Measurements from ENCODE around the gene CSF2. TPM values are rescaled to one million over a fixed set of nuclear protein-coding genes. Genes with fewer than 3 reads are reported as not detected.
"Not testable (repeated sequence)": the region's sequence is repeated elsewhere in the genome, so short reads cannot be mapped to it uniquely, and the experiment has no call there.

CSF2 gene
- total RNA-seq, 2 experiments from 2014 or later, result 0.55 to 0.61 TPM

DNA sequence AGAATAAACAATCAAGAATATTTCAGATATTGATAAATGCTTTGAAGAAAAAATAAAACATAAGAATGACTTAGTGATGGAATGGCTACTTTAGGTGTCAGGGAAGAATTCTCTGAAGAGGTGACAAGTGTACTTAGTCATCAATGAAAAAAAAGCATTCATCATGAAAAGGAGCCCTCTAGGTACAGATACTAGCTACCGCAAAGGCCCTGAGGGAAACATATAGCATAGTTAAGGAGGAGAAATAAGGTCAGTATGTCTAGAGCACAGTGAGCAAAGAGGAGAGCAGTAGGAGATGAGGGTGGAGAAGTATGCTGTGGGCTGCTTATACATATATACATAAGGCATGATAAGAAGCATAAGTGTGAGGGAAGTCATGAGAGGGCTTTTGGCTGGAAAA is 41.8 kb downstream of the CSF2 start:
- peaks cover 50% of the 10 kb centered on the region for H3K4me1 Mint-ChIP-seq (ENCODE audit: low read depth)

DNA sequence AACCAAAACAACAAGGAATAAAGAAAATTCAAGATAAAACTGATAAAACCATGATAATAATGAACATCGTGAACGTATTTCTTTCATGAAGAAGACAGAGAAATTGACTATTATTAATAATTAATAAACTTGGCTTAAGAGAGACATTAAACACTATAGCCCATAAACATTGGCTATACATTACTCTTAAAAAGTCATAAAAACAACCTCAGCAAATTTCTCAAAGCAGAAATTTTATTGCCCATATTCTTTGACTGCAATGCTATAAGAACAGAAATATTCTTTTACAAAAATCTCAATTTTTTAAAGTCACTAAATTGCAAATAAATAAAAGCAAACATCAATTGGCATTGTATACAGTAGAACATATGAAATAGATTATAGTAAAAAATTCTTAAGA is 42.5 kb downstream of the CSF2 start:
- no peak overlapping the region for H3K4me3 Mint-ChIP-seq
- CTCF ChIA-PET, result interaction anchor here (0.9 to 1.1 kb wide), 2 partner anchors 18 to 31 kb away, joined by 3 to 5 read pairs; no protein-coding TSS in a partner anchor
- peaks cover 49% of the 10 kb centered on the region for H3K4me1 Mint-ChIP-seq (ENCODE audit: low read depth)

More for the DNA sequence above, 41.8 kb downstream of the CSF2 start:
- no peaks in the 10 kb centered on the region for H3K27me3 Mint-ChIP-seq (ENCODE audit: low read depth)
- H3K27ac Mint-ChIP-seq, result no peak overlapping the region
- H3K36me3 Mint-ChIP-seq (ENCODE audit: low read depth), result peaks cover 20% of the 10 kb centered on the region
- CTCF ChIA-PET, result no interaction called here
- DNase-seq, result no peak
- peak; percentile 30 for ATAC-seq
- POLR2A ChIA-PET, result no interaction called here
- no peak overlapping the region for H3K4me3 Mint-ChIP-seq
- peaks cover 5% of the 10 kb centered on the region for H3K9me3 Mint-ChIP-seq (ENCODE audit: insufficient read depth)

DNA sequence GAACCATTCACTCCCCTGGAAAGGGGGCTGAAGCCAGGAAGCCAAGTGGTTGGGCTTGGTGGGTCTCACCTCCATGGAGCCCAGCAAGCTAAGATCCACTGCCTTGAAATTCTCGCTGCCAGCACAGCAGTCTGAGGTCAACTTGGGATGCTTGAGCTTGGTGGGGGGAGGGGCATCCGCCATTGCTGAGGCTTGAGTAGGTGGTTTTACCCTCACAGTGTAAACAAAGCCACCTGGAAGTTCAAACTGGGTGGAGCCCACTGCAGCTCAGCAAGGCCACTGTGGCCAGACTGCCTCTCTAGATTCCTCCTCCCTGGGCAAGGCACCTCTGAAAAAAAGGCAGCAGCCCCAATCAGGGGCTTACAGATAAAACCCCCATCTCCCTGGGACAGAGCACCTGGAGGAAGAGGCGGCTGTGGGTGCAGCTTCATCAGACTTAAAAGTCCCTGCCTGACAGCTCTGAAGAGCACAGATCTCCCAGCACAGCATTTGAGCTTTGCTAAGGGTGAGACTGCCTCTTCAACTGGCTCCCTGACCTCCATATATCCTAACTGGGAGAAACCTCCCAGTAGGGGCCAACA is 43.4 kb downstream of the CSF2 start:
- ChIA-PET CTCF (interaction anchor here (0.8 to 1.1 kb wide), 3 partner anchors 17 to 41 kb away, joined by 3 to 5 read pairs (median 4); no protein-coding TSS in a partner anchor), POLR2A (interaction anchor here (0.8 kb wide), 1 partner anchor 15 kb away, joined by 3 read pairs; no protein-coding TSS in a partner anchor)
- H3K4me3 Mint-ChIP-seq; ATAC-seq; H3K27me3 Mint-ChIP-seq (ENCODE audit: low read depth); H3K9me3 Mint-ChIP-seq (ENCODE audit: insufficient read depth): not testable (repeated sequence)
- Mint-ChIP-seq H3K4me1 (ENCODE audit: low read depth) (peaks cover 41% of the 10 kb centered on the region), H3K36me3 (ENCODE audit: low read depth) (peaks cover 25% of the 10 kb centered on the region), H3K27ac (peak overlapping the region; percentile 51)
- peak; percentile 57 for DNase-seq

More for the DNA sequence above, 42.5 kb downstream of the CSF2 start:
- no peak for DNase-seq
- Mint-ChIP-seq H3K36me3 (ENCODE audit: low read depth) (peaks cover 24% of the 10 kb centered on the region), H3K9me3 (ENCODE audit: insufficient read depth) (peaks cover 5% of the 10 kb centered on the region), H3K27me3 (ENCODE audit: low read depth) (peaks cover 5% of the 10 kb centered on the region), H3K27ac (no peak overlapping the region)
- POLR2A ChIA-PET, result no interaction called here
- ATAC-seq, result no peak

DNA sequence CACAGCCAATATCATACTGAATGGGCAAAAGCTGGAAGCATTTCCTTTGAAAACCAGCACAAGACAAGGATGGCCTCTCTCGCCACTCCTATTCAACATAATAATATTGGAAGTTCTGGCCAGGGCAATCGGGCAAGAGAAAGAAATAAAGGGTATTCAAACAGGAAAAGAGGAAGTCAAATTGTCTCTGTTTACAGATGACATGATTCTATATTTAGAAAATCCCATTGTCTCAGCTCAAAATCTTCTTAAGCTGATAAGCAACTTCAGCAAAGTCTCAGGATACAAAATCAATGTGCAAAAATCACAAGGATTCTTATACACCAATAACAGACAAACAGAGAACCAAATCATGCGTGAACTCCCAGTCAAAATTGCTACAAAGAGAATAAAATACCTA is 47.1 kb downstream of the CSF2 start:
- POLR2A ChIA-PET, CTCF ChIA-PET, ATAC-seq: not testable (repeated sequence)

DNA sequence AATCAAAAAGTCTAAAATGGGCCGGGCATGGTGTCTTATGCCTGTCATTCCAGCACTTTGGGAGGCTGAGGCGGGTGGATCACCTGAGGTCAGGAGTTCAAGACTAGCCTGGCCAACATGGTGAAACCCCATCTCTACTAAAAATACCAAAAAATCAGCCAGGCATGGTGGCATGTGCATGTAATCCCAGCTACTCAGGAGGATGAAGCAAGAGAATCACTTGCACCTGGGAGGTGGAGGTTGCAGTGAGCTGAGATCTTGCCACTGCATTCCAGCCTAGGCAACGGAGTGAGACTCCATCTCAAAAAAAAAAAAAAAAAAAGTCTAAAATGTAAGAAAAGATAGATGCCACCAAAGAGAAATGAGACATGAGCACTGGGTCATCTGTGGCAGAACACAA is 49.4 kb downstream of the CSF2 start:
- peaks cover 37% of the 10 kb centered on the region for H3K27me3 Mint-ChIP-seq (ENCODE audit: low read depth)
- POLR2A ChIA-PET, ATAC-seq, H3K27ac Mint-ChIP-seq, H3K4me3 Mint-ChIP-seq, DNase-seq: not testable (repeated sequence)
- peaks cover 23% of the 10 kb centered on the region for H3K36me3 Mint-ChIP-seq (ENCODE audit: low read depth)
- H3K4me1 Mint-ChIP-seq (ENCODE audit: low read depth), result peaks cover 11% of the 10 kb centered on the region
- peaks cover 13% of the 10 kb centered on the region for H3K9me3 Mint-ChIP-seq (ENCODE audit: insufficient read depth)
- CTCF ChIA-PET, result interaction anchor here (0.7 kb wide), 1 partner anchor 47 kb away, joined by 3 read pairs; no protein-coding TSS in a partner anchor

More for the DNA sequence above, 47.1 kb downstream of the CSF2 start:
- peaks cover 22% of the 10 kb centered on the region for H3K27me3 Mint-ChIP-seq (ENCODE audit: low read depth)
- H3K4me1 Mint-ChIP-seq (ENCODE audit: low read depth), result peaks cover 13% of the 10 kb centered on the region
- not testable (repeated sequence) for H3K27ac Mint-ChIP-seq; H3K4me3 Mint-ChIP-seq; H3K9me3 Mint-ChIP-seq (ENCODE audit: insufficient read depth); DNase-seq
- H3K36me3 Mint-ChIP-seq (ENCODE audit: low read depth), result peaks cover 16% of the 10 kb centered on the region

DNA sequence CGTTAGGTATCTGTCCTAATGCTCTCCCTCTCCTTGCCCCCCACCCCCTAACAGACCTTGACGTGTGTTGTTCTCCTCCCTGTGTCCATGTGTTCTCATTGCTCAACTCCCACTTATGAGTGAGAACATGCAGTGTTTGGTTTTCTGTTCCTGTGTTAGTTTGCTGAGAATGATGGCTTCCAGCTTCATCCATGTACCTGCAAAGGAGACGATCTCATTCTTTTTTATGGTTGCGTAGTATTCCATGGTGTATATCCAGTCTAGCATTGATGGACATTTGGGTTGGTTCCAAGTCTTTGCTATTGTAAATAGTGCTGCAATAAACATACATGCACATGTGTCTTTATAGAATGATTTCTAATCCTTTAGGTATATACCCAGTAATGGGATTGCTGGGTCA is 50.0 kb downstream of the CSF2 start:
- DNase-seq, H3K4me3 Mint-ChIP-seq, POLR2A ChIA-PET, CTCF ChIA-PET, H3K27ac Mint-ChIP-seq, ATAC-seq: not testable (repeated sequence)
- Mint-ChIP-seq H3K9me3 (ENCODE audit: insufficient read depth) (peaks cover 16% of the 10 kb centered on the region), H3K36me3 (ENCODE audit: low read depth) (peaks cover 26% of the 10 kb centered on the region), H3K27me3 (ENCODE audit: low read depth) (peaks cover 37% of the 10 kb centered on the region), H3K4me1 (ENCODE audit: low read depth) (peaks cover 11% of the 10 kb centered on the region)

Other genes starting within 250 kb of the CSF2 start
- not detected for gene MEIKIN, start 128.1 kb upstream of the CSF2 start, total RNA-seq
- gene ACSL6, start 62.1 kb upstream of the CSF2 start, total RNA-seq, result 10 to 100 TPM; 20.8 to 21.5 TPM
- not detected for gene IL3, start 13.1 kb upstream of the CSF2 start, total RNA-seq
- gene P4HA2, start 154.1 kb downstream of the CSF2 start, total RNA-seq, result 10 to 100 TPM; 11.4 to 13.5 TPM
- gene PDLIM4, start 183.9 kb downstream of the CSF2 start, total RNA-seq, result not detected
- gene SLC22A4, start 220.6 kb downstream of the CSF2 start, total RNA-seq, result not detected

All from activated CD8-positive, alpha-beta T cell treated with anti-CD3 and anti-CD28 coated beads, Interleukin-2, amount 10 ng/mL, durations not matched to agents 7 days and 5 days (primary cell).